ENCODE data around the gene NEK6.

NEK6 gene

GRCh38 chr9:124354346-124355038, 96.7 kb downstream of the NEK6 start:
- H3K9me3 ChIP-seq (ENCODE audit: insufficient read depth, low read length): no peaks in the 10 kb centered on the region
- no peak for DNase-seq (ENCODE audit: low read depth, low spot score)
- H3K9ac ChIP-seq (ENCODE audit: insufficient read length, low read depth): no peak overlapping the region
- H3K27me3 ChIP-seq (ENCODE audit: insufficient read depth, insufficient read length): no peaks in the 10 kb centered on the region
- TF ChIP-seq YY1 (IDR thresholded peaks at IDR 0.05; ENCODE audit: insufficient read depth, insufficient read length): no peak
- no peak for TF ChIP-seq SUZ12 (IDR thresholded peaks at IDR 0.05; ENCODE audit: extremely low read depth, insufficient read depth, insufficient read length)
- no peak for TF ChIP-seq ZNF274 (IDR thresholded peaks at IDR 0.05; ENCODE audit: low read depth, low read length)
- no peak overlapping the region for H3K4me3 ChIP-seq (ENCODE audit: insufficient read length, low read depth)
- H3K4me1 ChIP-seq (ENCODE audit: insufficient read depth, insufficient read length): no peaks in the 10 kb centered on the region
- H3K36me3 ChIP-seq (ENCODE audit: insufficient read depth, insufficient read length, low read length): peaks cover 83% of the 10 kb centered on the region

DNA sequence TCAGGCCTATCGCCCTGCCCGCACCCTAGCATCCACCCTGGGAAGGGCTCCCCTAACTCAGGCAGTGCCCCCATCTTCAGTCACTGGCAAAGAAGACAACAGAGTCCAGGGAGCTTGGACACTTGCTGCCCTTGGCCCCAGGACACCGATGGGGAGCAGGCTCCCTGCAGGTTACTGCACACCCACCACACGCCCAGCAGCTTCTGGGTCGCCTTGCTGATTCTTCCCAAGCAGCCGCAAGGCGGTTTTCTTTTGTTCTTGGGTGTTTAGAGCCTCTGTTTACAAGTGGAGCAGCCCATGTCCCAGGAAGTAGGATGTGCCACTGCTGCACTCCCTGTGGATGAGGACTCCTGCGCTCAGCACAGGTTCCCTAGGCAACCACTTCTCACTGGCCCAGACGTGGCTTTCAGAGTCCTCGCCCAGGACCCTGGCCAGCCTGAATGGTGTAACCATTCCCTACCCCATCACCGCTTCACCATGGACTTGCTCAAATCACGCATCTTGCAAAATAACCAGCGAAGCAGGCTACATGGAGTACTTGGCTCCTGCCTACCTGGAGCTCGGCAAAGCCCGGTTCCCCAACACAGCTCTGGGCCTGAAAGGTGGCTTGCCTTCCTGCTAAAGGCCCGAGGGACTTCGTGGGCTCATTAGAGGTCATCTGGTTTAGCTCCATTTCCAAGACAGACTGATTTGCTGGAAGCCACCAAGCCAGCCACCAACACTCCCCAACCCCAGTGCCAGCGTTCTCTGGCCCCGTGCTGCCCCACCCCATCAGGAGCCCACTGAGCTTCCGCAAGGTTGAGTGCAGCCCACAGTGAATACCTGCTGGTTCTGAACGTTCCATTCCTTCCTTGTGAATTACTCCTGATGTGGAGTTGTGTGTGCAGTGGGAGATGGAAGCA, 97.5 kb downstream of the NEK6 start:
- H3K27me3 ChIP-seq (ENCODE audit: insufficient read depth, insufficient read length): no peaks in the 10 kb centered on the region
- no peak for DNase-seq (ENCODE audit: low read depth, low spot score)
- TF ChIP-seq ZNF274 (IDR thresholded peaks at IDR 0.05; ENCODE audit: low read depth, low read length): no peak
- H3K4me1 ChIP-seq (ENCODE audit: insufficient read depth, insufficient read length): no peaks in the 10 kb centered on the region
- H3K9me3 ChIP-seq (ENCODE audit: insufficient read depth, low read length): no peaks in the 10 kb centered on the region
- no peak overlapping the region for H3K9ac ChIP-seq (ENCODE audit: insufficient read length, low read depth)
- H3K4me3 ChIP-seq (ENCODE audit: insufficient read length, low read depth): no peak overlapping the region
- H3K36me3 ChIP-seq (ENCODE audit: insufficient read depth, insufficient read length, low read length): peaks cover 75% of the 10 kb centered on the region

GRCh38 chr9:124355941-124356744, 98.4 kb downstream of the NEK6 start:
- H3K27me3 ChIP-seq (ENCODE audit: insufficient read depth, insufficient read length): no peaks in the 10 kb centered on the region
- peaks cover 70% of the 10 kb centered on the region for H3K36me3 ChIP-seq (ENCODE audit: insufficient read depth, insufficient read length, low read length)
- H3K9ac ChIP-seq (ENCODE audit: insufficient read length, low read depth): no peak overlapping the region
- no peaks in the 10 kb centered on the region for H3K9me3 ChIP-seq (ENCODE audit: insufficient read depth, low read length)
- TF ChIP-seq SUZ12 (IDR thresholded peaks at IDR 0.05; ENCODE audit: extremely low read depth, insufficient read depth, insufficient read length) (no peak), ZNF274 (IDR thresholded peaks at IDR 0.05; ENCODE audit: low read depth, low read length) (no peak), YY1 (IDR thresholded peaks at IDR 0.05; ENCODE audit: insufficient read depth, insufficient read length) (no peak)
- DNase-seq (ENCODE audit: low read depth, low spot score): no peak
- H3K4me3 ChIP-seq (ENCODE audit: insufficient read length, low read depth): no peak overlapping the region
- H3K4me1 ChIP-seq (ENCODE audit: insufficient read depth, insufficient read length): no peaks in the 10 kb centered on the region

DNA sequence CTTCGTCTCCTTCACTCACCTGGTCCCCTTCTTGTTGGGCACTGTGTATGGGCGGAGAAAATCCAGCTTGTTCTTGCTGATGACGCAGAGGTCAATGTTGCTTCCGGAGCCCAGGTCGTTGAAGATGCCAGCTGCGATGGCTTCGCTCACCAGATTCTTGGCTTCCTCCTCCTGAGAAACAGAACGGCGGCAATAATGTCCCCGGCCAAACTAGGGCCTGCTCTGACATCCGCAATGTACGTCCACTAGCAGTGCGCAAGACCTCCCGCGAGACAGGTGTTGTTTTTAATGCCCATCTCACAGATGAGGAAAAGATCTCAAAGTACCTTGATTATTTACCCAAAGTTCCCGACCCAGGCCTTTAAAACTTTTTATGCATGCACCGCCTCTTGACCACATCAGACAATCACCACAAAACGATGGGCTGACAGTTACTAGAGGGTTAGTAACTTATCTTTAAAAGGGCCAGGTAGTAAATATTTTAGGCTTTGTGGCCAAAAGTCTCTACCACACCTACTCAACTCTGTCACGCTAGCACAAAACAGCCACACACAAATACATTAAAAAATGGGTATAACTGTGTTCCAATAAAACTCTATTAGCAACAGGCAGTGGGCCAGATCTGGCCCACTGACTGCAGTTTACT, 99.1 kb downstream of the NEK6 start:
- TF ChIP-seq ZNF274 (IDR thresholded peaks at IDR 0.05; ENCODE audit: low read depth, low read length) (no peak), YY1 (IDR thresholded peaks at IDR 0.05; ENCODE audit: insufficient read depth, insufficient read length) (no peak), SUZ12 (IDR thresholded peaks at IDR 0.05; ENCODE audit: extremely low read depth, insufficient read depth, insufficient read length) (no peak)
- Histone ChIP-seq H3K27me3 (ENCODE audit: insufficient read depth, insufficient read length) (no peaks in the 10 kb centered on the region), H3K9ac (ENCODE audit: insufficient read length, low read depth) (no peak overlapping the region), H3K9me3 (ENCODE audit: insufficient read depth, low read length) (no peaks in the 10 kb centered on the region), H3K4me1 (ENCODE audit: insufficient read depth, insufficient read length) (no peaks in the 10 kb centered on the region), H3K4me3 (ENCODE audit: insufficient read length, low read depth) (no peak overlapping the region), H3K36me3 (ENCODE audit: insufficient read depth, insufficient read length, low read length) (peaks cover 65% of the 10 kb centered on the region)
- no peak for DNase-seq (ENCODE audit: low read depth, low spot score)

DNA sequence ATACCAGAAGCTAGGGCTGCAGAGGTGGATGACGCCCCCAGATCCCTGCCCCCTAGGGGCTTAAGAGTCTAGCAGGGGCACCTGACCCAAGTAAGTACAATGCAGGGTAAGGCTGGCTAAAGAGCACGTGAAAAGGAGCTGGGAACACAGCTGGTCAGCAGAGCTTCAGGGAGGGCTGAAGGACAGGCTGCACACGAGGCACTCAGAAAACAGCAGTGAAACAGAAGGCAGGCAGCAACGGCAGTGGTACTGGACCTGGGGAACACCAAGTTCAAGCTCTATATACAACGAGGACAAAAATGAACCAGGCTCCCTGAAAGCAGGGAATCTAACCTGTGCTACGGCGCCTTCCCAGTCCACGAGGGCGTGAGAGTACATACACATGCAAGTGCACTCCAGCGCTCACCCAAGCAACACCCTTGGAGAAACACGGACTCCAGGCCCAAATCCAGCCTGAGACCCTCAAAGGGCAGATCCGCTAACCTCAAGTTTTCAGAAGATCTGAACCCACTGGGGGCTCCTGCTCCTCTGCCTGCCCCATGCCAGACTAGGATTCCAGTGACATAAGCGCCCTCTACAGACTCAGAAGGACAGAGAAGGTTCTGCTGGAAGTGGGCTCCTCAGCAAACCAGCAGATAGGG, 100.1 kb downstream of the NEK6 start:
- Histone ChIP-seq H3K27me3 (ENCODE audit: insufficient read depth, insufficient read length) (no peaks in the 10 kb centered on the region), H3K36me3 (ENCODE audit: insufficient read depth, insufficient read length, low read length) (peaks cover 59% of the 10 kb centered on the region)

GRCh38 chr9:124358631-124359030, 100.9 kb downstream of the NEK6 start:
- Histone ChIP-seq H3K27me3 (ENCODE audit: insufficient read depth, insufficient read length) (no peaks in the 10 kb centered on the region), H3K4me3 (ENCODE audit: insufficient read length, low read depth) (no peak overlapping the region), H3K36me3 (ENCODE audit: insufficient read depth, insufficient read length, low read length) (peaks cover 54% of the 10 kb centered on the region), H3K9ac (ENCODE audit: insufficient read length, low read depth) (no peak overlapping the region), H3K9me3 (ENCODE audit: insufficient read depth, low read length) (no peaks in the 10 kb centered on the region), H3K4me1 (ENCODE audit: insufficient read depth, insufficient read length) (no peaks in the 10 kb centered on the region)
- DNase-seq (ENCODE audit: low read depth, low spot score): no peak
- TF ChIP-seq ZNF274 (IDR thresholded peaks at IDR 0.05; ENCODE audit: low read depth, low read length) (no peak), YY1 (IDR thresholded peaks at IDR 0.05; ENCODE audit: insufficient read depth, insufficient read length) (no peak), SUZ12 (IDR thresholded peaks at IDR 0.05; ENCODE audit: extremely low read depth, insufficient read depth, insufficient read length) (no peak)

More for the DNA sequence above, 100.1 kb downstream of the NEK6 start:
- no peak overlapping the region for H3K4me3 ChIP-seq (ENCODE audit: insufficient read length, low read depth)
- no peak for TF ChIP-seq SUZ12 (IDR thresholded peaks at IDR 0.05; ENCODE audit: extremely low read depth, insufficient read depth, insufficient read length)
- TF ChIP-seq YY1 (IDR thresholded peaks at IDR 0.05; ENCODE audit: insufficient read depth, insufficient read length): no peak
- TF ChIP-seq ZNF274 (IDR thresholded peaks at IDR 0.05; ENCODE audit: low read depth, low read length): no peak
- DNase-seq (ENCODE audit: low read depth, low spot score): no peak
- no peaks in the 10 kb centered on the region for H3K4me1 ChIP-seq (ENCODE audit: insufficient read depth, insufficient read length)
- no peaks in the 10 kb centered on the region for H3K9me3 ChIP-seq (ENCODE audit: insufficient read depth, low read length)
- H3K9ac ChIP-seq (ENCODE audit: insufficient read length, low read depth): no peak overlapping the region

Data from NT2/D1 (cell line).